H1 (cell line): ENCODE measurements around the gene DENND4C.

Source experiments
- BCL11A ChIP-seq, 2 experiments: IDR thresholded peaks; one replicate each; pipeline ENCODE4 v1.6.1; 2011; ENCODE audit warnings: low read depth in 2 of 2, low read length in 2 of 2, mild to moderate bottlenecking in 2 of 2
- CBX5 ChIP-seq: fragments of 300-800, 300-1000 bp; sonication (generic); IDR thresholded peaks from 2 replicates; pipeline ENCODE4 v1.7.1; 2016; ENCODE audit warnings: antibody characterized with exemption, low read length, low read depth
- CHD1 ChIP-seq: IDR thresholded peaks from 2 replicates; pipeline ENCODE4 v1.6.1; 2012; ENCODE audit warnings: low read depth, low read length, improper control_type of control experiment
- CTCF ChIP-seq, 3 experiments: IDR thresholded peaks; 1 replicate in 2 of 3; 2 replicates in 1 of 3; pipeline versions ENCODE4 v1.5.1 to v1.6.1; 2011; ENCODE audit warnings: low read length in 3 of 3, mild to moderate bottlenecking in 3 of 3, inconsistent platforms in 2 of 3, low read depth in 1 of 3, moderate library complexity in 1 of 3; ENCODE audit not compliant: insufficient read depth in 1 of 3; ENCODE audit errors: control extremely low read depth in 1 of 3
- EP300 ChIP-seq, 2 experiments: IDR thresholded peaks; 1 replicate in 1 of 2; 2 replicates in 1 of 2; pipeline ENCODE4 v1.6.1; 2011 to 2012; ENCODE audit warnings: low read depth in 2 of 2, low read length in 2 of 2, mild to moderate bottlenecking in 2 of 2, borderline replicate concordance in 1 of 2, inconsistent platforms in 1 of 2, moderate library complexity in 1 of 2
- KDM5A ChIP-seq: fragments of 200-600 bp; IDR thresholded peaks from 2 replicates; pipeline ENCODE4 v1.7.1; 2012; ENCODE audit warnings: mild to moderate bottlenecking, low read length, inconsistent platforms, mixed read lengths
- NRF1 ChIP-seq: IDR thresholded peaks from 2 replicates; pipeline ENCODE4 v1.6.1; 2011; ENCODE audit warnings: mild to moderate bottlenecking, low read depth, low read length, improper control_type of control experiment
- POLR2A ChIP-seq, 2 experiments: IDR thresholded peaks; 1 replicate in 1 of 2; 2 replicates in 1 of 2; pipeline ENCODE4 v1.6.1; 2011; ENCODE audit warnings: low read depth in 2 of 2, low read length in 2 of 2, mild to moderate bottlenecking in 2 of 2; ENCODE audit errors: control extremely low read depth in 1 of 2
- POLR2AphosphoS5 ChIP-seq: IDR thresholded peaks from 2 replicates; pipeline ENCODE4 v1.6.1; 2011; ENCODE audit warnings: low read depth, low read length
- SIX5 ChIP-seq: IDR thresholded peaks from 2 replicates; pipeline ENCODE4 v1.6.1; 2011; ENCODE audit warnings: mild to moderate bottlenecking, low read depth, low read length
- SP1 ChIP-seq: IDR thresholded peaks from 2 replicates; pipeline ENCODE4 v1.6.1; 2011; ENCODE audit warnings: low read depth, low read length
- TBP ChIP-seq: IDR thresholded peaks from 2 replicates; pipeline ENCODE4 v1.6.1; 2011; ENCODE audit warnings: low read depth, low read length, improper control_type of control experiment
- TF ChIP-seq, protein P1 (sequence below): IDR thresholded peaks from 2 replicates; pipeline ENCODE4 v1.6.1; 2011; ENCODE audit warnings: low read length, improper control_type of control experiment
- TF ChIP-seq, protein P2 (sequence below): IDR thresholded peaks from 2 replicates; pipeline ENCODE4 v1.6.1; 2012; ENCODE audit warnings: inconsistent platforms

DNA sequence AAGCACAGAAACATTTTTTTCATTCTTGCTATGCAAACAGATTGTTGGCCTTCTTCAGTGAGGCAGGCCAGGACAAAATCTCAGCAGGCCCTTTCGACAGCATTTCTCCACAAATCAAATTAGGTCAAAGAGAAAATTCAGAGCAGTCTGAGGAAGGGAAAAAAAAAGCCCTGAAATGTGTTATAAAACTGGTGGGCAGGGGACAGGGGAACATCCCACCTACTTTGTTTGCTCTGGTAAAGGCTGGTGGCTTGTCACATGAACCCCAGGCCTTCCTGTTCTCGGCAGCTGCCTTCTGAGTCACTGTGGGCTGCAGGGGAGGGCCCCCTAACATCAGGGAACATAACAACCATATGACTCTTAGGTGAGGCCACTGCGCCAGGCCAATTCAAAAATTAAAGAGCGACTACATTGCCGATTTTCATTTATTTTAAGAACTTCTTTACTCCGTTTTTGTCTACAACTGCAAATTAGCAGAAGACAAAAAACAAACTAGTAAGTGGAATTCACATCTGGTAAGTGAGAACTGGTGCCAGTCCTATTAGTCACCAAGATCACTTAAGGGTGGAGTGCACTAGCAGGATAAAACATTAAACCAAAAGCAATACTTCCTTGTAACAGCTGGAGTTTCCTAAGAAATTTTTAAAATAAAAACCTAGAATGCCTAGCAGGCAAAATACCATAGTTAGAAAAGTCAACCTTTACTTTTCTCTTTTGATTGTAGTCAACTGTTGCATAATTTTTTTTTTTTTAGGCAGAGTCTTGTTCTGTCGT lies 46.2 kb upstream of the DENND4C start:
- no peak for TF ChIP-seq CTCF (IDR thresholded peaks at IDR 0.05; ENCODE audit: control extremely low read depth in 1 of 3, insufficient read depth in 1 of 3, low read depth in 1 of 3, low read length in 3 of 3)
- no peak for TF ChIP-seq SIX5
- TF ChIP-seq CBX5, result no peak
- no peak for TF ChIP-seq POLR2AphosphoS5
- no peak for TF ChIP-seq KDM5A
- no peak for TF ChIP-seq CHD1
- no peak for TF ChIP-seq EP300 (IDR thresholded peaks at IDR 0.05; ENCODE audit: borderline replicate concordance in 1 of 2, low read depth in 2 of 2, low read length in 2 of 2)
- no peak for TF ChIP-seq POLR2A (IDR thresholded peaks at IDR 0.05; ENCODE audit: control extremely low read depth in 1 of 2, low read depth in 2 of 2, low read length in 2 of 2)
- no peak for TF ChIP-seq BCL11A (IDR thresholded peaks at IDR 0.05; ENCODE audit: low read depth in 2 of 2, low read length in 2 of 2)
- TF ChIP-seq, protein P1, sequence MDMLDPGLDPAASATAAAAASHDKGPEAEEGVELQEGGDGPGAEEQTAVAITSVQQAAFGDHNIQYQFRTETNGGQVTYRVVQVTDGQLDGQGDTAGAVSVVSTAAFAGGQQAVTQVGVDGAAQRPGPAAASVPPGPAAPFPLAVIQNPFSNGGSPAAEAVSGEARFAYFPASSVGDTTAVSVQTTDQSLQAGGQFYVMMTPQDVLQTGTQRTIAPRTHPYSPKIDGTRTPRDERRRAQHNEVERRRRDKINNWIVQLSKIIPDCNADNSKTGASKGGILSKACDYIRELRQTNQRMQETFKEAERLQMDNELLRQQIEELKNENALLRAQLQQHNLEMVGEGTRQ, result no peak
- TF ChIP-seq NRF1, result no peak
- TF ChIP-seq SP1, result no peak
- TF ChIP-seq, protein P2, sequence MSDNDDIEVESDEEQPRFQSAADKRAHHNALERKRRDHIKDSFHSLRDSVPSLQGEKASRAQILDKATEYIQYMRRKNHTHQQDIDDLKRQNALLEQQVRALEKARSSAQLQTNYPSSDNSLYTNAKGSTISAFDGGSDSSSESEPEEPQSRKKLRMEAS, result no peak
- TF ChIP-seq TBP, result no peak
